Measurements from ENCODE around the gene PGM2L1.
"Not testable (repeated sequence)": the region's sequence is repeated elsewhere in the genome, so short reads cannot be mapped to it uniquely, and the experiment has no call there.

The PGM2L1 gene

DNA sequence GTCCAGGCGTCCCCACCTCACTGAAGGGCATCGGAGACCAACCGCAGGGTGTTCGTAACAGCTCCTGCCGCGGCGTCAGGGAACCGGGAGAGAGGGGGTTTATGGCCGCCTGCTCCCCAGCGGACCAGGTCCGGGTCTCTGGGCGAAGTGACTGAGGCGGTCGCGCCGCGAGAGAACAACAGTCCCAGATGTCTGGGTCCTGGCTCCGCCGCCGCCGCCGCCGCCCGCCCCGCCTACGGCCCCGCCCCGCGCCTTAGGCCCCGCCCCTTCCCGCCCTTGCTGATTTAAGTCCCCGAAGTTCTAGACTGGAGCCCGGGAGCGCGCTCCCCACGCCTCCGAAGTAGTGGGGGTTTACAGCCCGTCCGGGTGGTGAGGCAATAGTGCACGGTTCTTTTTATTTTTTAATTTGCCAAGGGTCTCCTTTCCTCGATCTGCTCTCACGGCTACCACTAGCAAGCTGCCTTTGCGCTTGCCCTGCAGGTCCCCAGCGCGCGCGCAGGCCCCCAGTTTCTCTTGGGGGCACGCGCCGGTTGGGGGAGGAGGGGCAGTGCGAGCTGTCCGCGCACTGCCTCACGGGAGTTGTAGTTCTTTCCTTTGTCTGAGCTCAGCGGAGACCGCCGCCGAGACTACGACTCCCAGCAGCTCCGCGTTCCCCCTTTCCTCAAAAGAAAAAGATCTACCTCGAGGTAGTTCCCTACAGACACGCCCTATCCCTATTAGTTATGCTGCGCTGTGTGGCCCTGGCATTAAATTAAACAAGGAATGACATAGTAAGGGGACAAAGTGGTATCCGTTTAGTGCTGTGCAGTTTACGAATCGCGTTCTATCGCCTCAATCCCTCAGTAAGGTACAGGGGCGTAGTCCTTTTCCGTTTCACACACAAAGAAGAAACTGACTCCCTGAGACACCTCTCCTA is at the start of gene PGM2L1:
Gene PGM2L1, minus strand, starts transcription at position 190 of the 916 bp plus-strand sequence. CDS start 272 bp downstream, outside the sequence.
- peak; percentile 76 to 84 (median 83) for DNase-seq (ENCODE audit: low read depth in 3 of 3, low spot score in 1 of 3)

- DNase-seq (ENCODE audit: low read depth in 3 of 3, low spot score in 1 of 3): no peak
Observed at GRCh38 chr11:74447720-74448119, 49.5 kb upstream of the PGM2L1 start.

- DNase-seq (ENCODE audit: low read depth in 3 of 3, low spot score in 1 of 3): no peak
Observed at GRCh38 chr11:74446532-74446938, 48.3 kb upstream of the PGM2L1 start.

DNA sequence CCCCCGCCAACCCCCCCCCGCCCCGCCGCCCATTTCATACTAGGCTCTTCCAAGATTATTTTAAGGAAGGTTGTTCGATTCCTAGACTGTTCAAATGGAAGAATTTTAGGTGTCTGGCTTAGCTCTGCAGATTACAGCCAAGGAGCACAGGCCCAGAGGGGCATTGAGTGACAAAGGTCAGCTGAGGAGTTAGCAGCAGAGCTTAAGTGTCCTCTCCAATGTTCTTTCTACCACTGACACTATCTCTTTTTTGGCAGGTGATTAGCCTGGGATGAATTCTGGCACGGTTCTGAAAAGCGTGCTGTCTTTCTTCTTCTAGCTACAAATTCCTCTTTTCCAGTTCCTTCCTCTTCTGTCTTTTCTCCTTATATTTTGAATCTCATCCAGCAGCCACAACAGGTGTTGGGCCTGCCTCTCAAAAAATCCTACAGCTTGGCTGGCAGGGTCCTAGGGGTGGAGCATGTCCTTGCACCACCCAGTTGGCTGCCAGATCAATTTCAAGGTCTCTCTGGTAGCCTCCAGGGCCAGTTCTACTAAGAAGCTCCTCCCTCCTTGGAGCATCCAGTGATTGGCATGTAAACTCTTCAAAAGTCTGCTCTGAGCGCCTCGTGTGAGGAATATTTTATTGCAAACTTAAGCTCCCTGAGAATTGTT is 46.1 kb upstream of the PGM2L1 start:
- DNase-seq (ENCODE audit: low read depth in 3 of 3, low spot score in 1 of 3): no peak

DNA sequence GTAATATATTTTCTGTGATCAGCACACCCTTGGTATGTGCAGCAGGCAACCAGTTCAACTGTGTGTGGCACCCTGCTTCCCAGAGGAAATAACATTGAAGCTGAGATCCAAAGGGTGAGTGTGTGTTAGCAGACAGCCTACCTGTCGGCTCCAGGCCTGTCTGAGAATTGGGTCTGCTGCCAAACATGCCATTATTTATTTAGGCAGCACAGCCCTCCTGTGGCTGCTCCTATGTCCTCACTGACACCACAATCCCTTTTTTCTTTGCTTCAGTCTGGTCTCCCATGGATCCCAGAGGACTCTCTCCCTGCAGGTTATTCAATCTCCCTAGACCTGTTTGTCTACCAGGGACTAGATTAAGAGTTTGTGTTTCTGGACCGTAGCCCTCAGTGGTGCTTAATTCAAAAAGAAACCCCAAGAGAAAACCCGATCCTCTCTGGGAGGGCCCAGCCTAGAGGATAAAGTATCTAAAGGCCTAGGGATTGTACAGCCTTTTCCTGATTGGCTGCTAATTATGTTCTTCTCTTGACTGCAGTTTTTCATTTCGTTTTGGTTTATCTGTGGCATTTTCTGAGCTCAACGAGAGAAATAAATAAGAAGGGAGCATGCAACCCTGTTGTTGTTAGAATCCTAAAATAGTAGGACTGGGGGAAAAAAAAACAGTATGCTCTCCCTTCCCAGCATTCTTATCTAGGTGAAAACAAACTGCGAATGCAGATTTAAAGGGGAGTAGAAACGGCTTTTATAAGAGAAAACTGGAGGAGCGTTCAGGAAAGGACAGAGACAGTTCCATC is 45.0 kb upstream of the PGM2L1 start:
- DNase-seq (ENCODE audit: low read depth in 3 of 3, low spot score in 1 of 3): no peak

- no peak for DNase-seq (ENCODE audit: low read depth in 3 of 3, low spot score in 1 of 3)
Observed at GRCh38 chr11:74442636-74443035, 44.4 kb upstream of the PGM2L1 start.

- no peak for DNase-seq (ENCODE audit: low read depth in 3 of 3, low spot score in 1 of 3)
Observed at GRCh38 chr11:74438681-74439080, 40.4 kb upstream of the PGM2L1 start.

GRCh38 chr11:74437441-74438042 is 39.3 kb upstream of the PGM2L1 start:
- DNase-seq (ENCODE audit: low read depth in 3 of 3, low spot score in 1 of 3): no peak

GRCh38 chr11:74434528-74434927 is 36.3 kb upstream of the PGM2L1 start:
- no peak for DNase-seq (ENCODE audit: low read depth in 3 of 3, low spot score in 1 of 3)

- DNase-seq (ENCODE audit: low read depth in 3 of 3, low spot score in 1 of 3): no peak
Observed at GRCh38 chr11:74429205-74429604, 31.0 kb upstream of the PGM2L1 start.

DNA sequence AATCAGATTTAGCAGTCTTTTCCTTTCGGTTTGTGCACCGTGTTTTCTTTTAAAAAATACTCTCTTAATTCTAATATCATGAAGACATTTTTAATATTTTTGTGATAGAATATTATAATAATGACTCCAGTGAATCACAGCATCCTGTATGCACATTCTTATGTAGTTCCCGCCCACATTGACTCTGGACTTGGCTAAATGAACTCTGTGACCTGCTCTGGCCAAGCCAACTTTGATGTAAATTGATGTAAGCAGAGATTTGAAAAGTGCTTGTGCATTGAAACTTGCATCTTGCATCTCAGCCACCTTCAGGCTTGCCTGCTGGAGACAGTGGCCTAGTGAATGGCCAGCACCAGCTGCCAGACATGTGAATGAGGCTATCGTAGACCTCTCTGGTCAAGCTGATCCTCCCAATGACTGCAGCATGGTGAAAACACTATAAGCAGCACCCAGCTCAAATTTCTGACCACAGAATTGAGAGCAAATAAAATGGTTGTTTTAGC is 29.2 kb upstream of the PGM2L1 start:
- DNase-seq (ENCODE audit: low read depth in 3 of 3, low spot score in 1 of 3): no peak

DNA sequence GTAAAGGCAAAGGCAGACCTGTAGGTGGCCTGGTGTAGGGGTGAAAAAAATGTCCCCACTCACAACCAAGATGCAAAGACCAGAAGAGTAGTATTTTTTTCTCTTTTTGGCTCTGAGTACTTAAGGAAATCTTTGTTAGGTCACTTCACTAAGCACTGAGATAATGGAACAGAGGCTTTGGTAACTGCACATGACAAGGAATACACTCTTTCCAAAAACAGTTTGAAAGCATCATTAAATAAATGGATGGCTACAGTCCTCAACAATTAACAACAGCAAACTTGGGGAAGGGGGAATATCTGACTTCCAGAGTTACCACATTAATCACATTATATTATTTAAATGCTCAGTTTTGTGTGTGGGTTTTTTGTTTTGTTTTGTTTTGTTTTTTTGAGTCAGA is 26.9 kb upstream of the PGM2L1 start:
- DNase-seq (ENCODE audit: low read depth in 3 of 3, low spot score in 1 of 3): no peak

DNA sequence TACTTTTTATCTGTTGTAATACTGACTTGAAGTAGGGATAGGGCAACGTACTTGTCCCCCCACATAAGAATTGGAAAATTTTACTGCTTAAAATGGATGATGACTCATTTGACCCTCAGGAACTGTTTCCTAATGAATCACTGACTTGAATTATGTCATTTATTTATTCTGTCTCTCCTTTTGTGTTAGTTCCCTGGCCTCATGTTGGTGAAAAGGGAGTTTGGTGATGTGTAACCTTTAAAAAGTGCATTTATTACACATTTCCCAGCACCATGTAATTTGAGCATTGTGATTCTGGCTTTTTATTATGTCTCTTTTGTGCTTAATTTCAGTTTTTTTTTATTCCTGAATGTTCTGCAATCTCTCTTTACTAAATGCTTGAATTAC is 20.3 kb upstream of the PGM2L1 start:
- DNase-seq (ENCODE audit: low read depth in 3 of 3, low spot score in 1 of 3): no peak

GRCh38 chr11:74417860-74418508 is 19.8 kb upstream of the PGM2L1 start:
- DNase-seq (ENCODE audit: low read depth in 3 of 3, low spot score in 1 of 3): no peak

GRCh38 chr11:74417379-74417804 is 19.2 kb upstream of the PGM2L1 start:
- no peak for DNase-seq (ENCODE audit: low read depth in 3 of 3, low spot score in 1 of 3)

DNA sequence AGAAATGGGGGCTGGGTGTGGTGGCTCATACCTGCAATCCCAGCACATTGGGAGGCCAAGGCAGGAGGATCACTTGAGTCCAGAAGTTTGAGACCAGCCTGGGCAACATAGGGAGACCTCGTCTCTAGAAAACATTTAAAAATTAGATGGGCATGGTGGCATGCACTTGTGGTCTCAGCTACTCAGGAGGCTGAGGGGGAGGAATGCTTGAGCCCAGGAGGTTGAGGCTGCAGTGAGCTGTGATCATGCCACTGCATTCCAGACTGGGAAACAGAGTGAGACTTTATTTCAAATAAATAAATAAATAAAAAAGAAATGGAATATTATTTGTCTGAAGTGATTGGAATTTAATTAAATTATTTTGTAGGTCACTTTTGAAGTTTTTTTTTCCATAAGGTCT is 18.7 kb upstream of the PGM2L1 start:
- DNase-seq (ENCODE audit: low read depth in 3 of 3, low spot score in 1 of 3): not testable (repeated sequence)

GRCh38 chr11:74412733-74413359 is 14.6 kb upstream of the PGM2L1 start:
- no peak for DNase-seq (ENCODE audit: low read depth in 3 of 3, low spot score in 1 of 3)

DNA sequence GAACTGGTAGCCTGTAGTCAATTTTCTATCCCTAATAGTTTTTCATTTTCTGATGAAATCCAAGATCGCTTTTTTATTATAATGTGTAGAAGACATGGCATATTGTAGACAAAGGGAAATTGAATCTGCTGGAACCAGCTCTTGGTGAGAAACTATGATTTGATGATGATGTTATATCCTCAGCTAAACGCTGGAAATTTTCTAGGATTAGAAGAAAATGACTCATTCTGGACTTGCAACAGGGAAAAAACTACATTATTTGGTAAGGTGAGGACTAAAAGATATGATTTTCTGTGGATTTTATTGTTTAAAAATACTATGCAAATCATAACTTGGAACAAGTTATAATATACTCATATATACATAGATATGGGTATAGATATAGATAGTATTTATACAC is 14.1 kb upstream of the PGM2L1 start:
- no peak for DNase-seq (ENCODE audit: low read depth in 3 of 3, low spot score in 1 of 3)

GRCh38 chr11:74409633-74410032 is 11.4 kb upstream of the PGM2L1 start:
- DNase-seq (ENCODE audit: low read depth in 3 of 3, low spot score in 1 of 3): no peak
